ACC112 (cell line): Measurements from ENCODE around the gene SNRPB.
A peak's percentile ranks its signal among the peaks of the same experiment; 100 is the strongest.

Experiments
- H2AFZ ChIP-seq: fragments of 200-600 bp; sonication (generic); one replicate; pipeline ENCODE4 v1.6.0; 2017; ENCODE audit warnings: antibody characterized with exemption, low read length; ENCODE audit not compliant: unreplicated experiment
- H3K27ac ChIP-seq: fragments of 200-600 bp; sonication (generic); 2 replicates; pipeline ENCODE4 v1.5.1; 2014; ENCODE audit warnings: low read depth, mild to moderate bottlenecking, antibody characterized with exemption, low read length, moderate library complexity
- H3K27me3 ChIP-seq: fragments of 200-600 bp; sonication (generic); 2 replicates; pipeline ENCODE4 v1.6.1; 2014; ENCODE audit warnings: mild to moderate bottlenecking, antibody characterized with exemption, low read length, moderate library complexity, mixed read lengths; ENCODE audit not compliant: insufficient read depth
- H3K36me3 ChIP-seq: fragments of 200-600 bp; sonication (generic); 2 replicates; pipeline ENCODE4 v1.6.1; 2016; ENCODE audit warnings: mild to moderate bottlenecking, antibody characterized with exemption, low read length, moderate library complexity, mixed read lengths; ENCODE audit not compliant: insufficient read depth
- H3K4me1 ChIP-seq: fragments of 200-600 bp; sonication (generic); one replicate; pipeline ENCODE4 v1.6.1; 2016; ENCODE audit warnings: low read length, mixed read lengths; ENCODE audit not compliant: insufficient read depth, unreplicated experiment, control insufficient read depth
- H3K4me3 ChIP-seq: fragments of 200-600 bp; sonication (generic); 2 replicates; pipeline ENCODE4 v1.5.1; 2014; ENCODE audit warnings: mild to moderate bottlenecking, low read depth, low read length
- H3K79me2 ChIP-seq: fragments of 200-600 bp; sonication (generic); one replicate; pipeline ENCODE4 v1.6.0; 2016; ENCODE audit warnings: low read length; ENCODE audit not compliant: control insufficient read depth, unreplicated experiment, insufficient read depth

Gene SNRPB

GRCh38 chr20:2470423-2471193, at the start of gene SNRPB:
Gene SNRPB, minus strand, starts transcription at chr20:2470789. Its CDS starts 99 bp downstream, at chr20:2470690.
- H3K27me3 ChIP-seq, result no peaks in the 10 kb centered on the region
- H3K4me3 ChIP-seq, result peak within 1 kb of the TSS; percentile 97
- peaks cover 49% of the 10 kb centered on the region for H3K79me2 ChIP-seq
- H2AFZ ChIP-seq, result peak within 1 kb of the TSS; percentile 82
- H3K36me3 ChIP-seq, result peaks cover 32% of the 10 kb centered on the region
- peaks cover 29% of the 10 kb centered on the region for H3K4me1 ChIP-seq
- peak within 1 kb of the TSS; percentile 93 for H3K27ac ChIP-seq

- Histone ChIP-seq H3K4me3 (peak overlapping the region; percentile 11; the same call in 1 of the 2 replicates), H3K36me3 (no peaks in the 10 kb centered on the region), H3K4me1 (peaks cover 26% of the 10 kb centered on the region), H3K27me3 (no peaks in the 10 kb centered on the region), H3K79me2 (no peaks in the 10 kb centered on the region), H3K27ac (peak overlapping the region; percentile 38), H2AFZ (peak overlapping the region; percentile 2)
Measured at GRCh38 chr20:2519115-2519809, 48.7 kb upstream of the SNRPB start.

- no peak overlapping the region for H3K27ac ChIP-seq
- H3K27me3 ChIP-seq, result no peaks in the 10 kb centered on the region
- H3K79me2 ChIP-seq, result no peaks in the 10 kb centered on the region
- H3K4me1 ChIP-seq, result peaks cover 20% of the 10 kb centered on the region
- no peaks in the 10 kb centered on the region for H3K36me3 ChIP-seq
- H3K4me3 ChIP-seq, result no peak overlapping the region
- no peak overlapping the region for H2AFZ ChIP-seq
Measured at GRCh38 chr20:2518558-2518957, 48.0 kb upstream of the SNRPB start.

GRCh38 chr20:2518096-2518495, 47.5 kb upstream of the SNRPB start:
- Histone ChIP-seq H3K4me3 (no peak overlapping the region), H2AFZ (no peak overlapping the region), H3K27me3 (no peaks in the 10 kb centered on the region), H3K79me2 (no peaks in the 10 kb centered on the region), H3K4me1 (peaks cover 20% of the 10 kb centered on the region), H3K36me3 (no peaks in the 10 kb centered on the region), H3K27ac (no peak overlapping the region)

GRCh38 chr20:2516399-2516798, 45.8 kb upstream of the SNRPB start:
- H3K4me3 ChIP-seq, result no peak overlapping the region
- no peak overlapping the region for H3K27ac ChIP-seq
- peaks cover 20% of the 10 kb centered on the region for H3K4me1 ChIP-seq
- H3K79me2 ChIP-seq, result no peaks in the 10 kb centered on the region
- H3K36me3 ChIP-seq, result no peaks in the 10 kb centered on the region
- H2AFZ ChIP-seq, result no peak overlapping the region
- H3K27me3 ChIP-seq, result no peaks in the 10 kb centered on the region

GRCh38 chr20:2515203-2515602, 44.6 kb upstream of the SNRPB start:
- no peaks in the 10 kb centered on the region for H3K79me2 ChIP-seq
- H3K4me3 ChIP-seq, result no peak overlapping the region
- no peaks in the 10 kb centered on the region for H3K27me3 ChIP-seq
- peak overlapping the region; percentile 16; the same call in 1 of the 2 replicates for H3K27ac ChIP-seq
- H2AFZ ChIP-seq, result no peak overlapping the region
- no peaks in the 10 kb centered on the region for H3K36me3 ChIP-seq
- H3K4me1 ChIP-seq, result peaks cover 20% of the 10 kb centered on the region

GRCh38 chr20:2509794-2510193, 39.2 kb upstream of the SNRPB start:
- no peaks in the 10 kb centered on the region for H3K36me3 ChIP-seq
- peaks cover 19% of the 10 kb centered on the region for H3K79me2 ChIP-seq
- H2AFZ ChIP-seq, result no peak overlapping the region
- H3K4me3 ChIP-seq, result peak overlapping the region; percentile 88
- peaks cover 7% of the 10 kb centered on the region for H3K4me1 ChIP-seq
- H3K27me3 ChIP-seq, result no peaks in the 10 kb centered on the region
- H3K27ac ChIP-seq, result no peak overlapping the region

- Histone ChIP-seq H3K36me3 (no peaks in the 10 kb centered on the region), H2AFZ (peak overlapping the region; percentile 96), H3K4me1 (peaks cover 7% of the 10 kb centered on the region), H3K27me3 (no peaks in the 10 kb centered on the region), H3K79me2 (peaks cover 19% of the 10 kb centered on the region), H3K4me3 (peak overlapping the region; percentile 88), H3K27ac (peak overlapping the region; percentile 55)
Measured at GRCh38 chr20:2509468-2509781, 38.8 kb upstream of the SNRPB start.

- peaks cover 19% of the 10 kb centered on the region for H3K79me2 ChIP-seq
- peak within 1 kb of the TSS; percentile 55 for H3K27ac ChIP-seq
- H3K4me3 ChIP-seq, result peak within 1 kb of the TSS; percentile 88
- H2AFZ ChIP-seq, result peak within 1 kb of the TSS; percentile 96
- no peaks in the 10 kb centered on the region for H3K36me3 ChIP-seq
- H3K27me3 ChIP-seq, result no peaks in the 10 kb centered on the region
- H3K4me1 ChIP-seq, result peaks cover 7% of the 10 kb centered on the region
Measured at GRCh38 chr20:2508631-2509467, 38.3 kb upstream of the SNRPB start, which contains the start of gene ZNF343. Gene ZNF343, minus strand, starts transcription at chr20:2508915. Its CDS starts 15,020 bp downstream, at chr20:2493895.

- H3K27me3 ChIP-seq, result no peaks in the 10 kb centered on the region
- peaks cover 7% of the 10 kb centered on the region for H3K4me1 ChIP-seq
- H3K4me3 ChIP-seq, result peak overlapping the region; percentile 88
- H3K36me3 ChIP-seq, result no peaks in the 10 kb centered on the region
- H3K79me2 ChIP-seq, result peaks cover 19% of the 10 kb centered on the region
- peak overlapping the region; percentile 96 for H2AFZ ChIP-seq
- 0 out of 2 replicates have a peak overlapping the region, but pooled peaks have one; percentile 4 for H3K27ac ChIP-seq
Measured at GRCh38 chr20:2507875-2508630, 37.5 kb upstream of the SNRPB start.
